HG02840 (cell line): ENCODE measurements around the gene CNDP2.
"Not testable (repeated sequence)": the region's sequence is repeated elsewhere in the genome, so short reads cannot be mapped to it uniquely, and the experiment has no call there.

ENCODE experiments used
- ATAC-seq: cut with Tn5 transposase; IDR thresholded peaks from one replicate; pipeline ENCODE4 v1.9.1; 2021; ENCODE audit warnings: mild to moderate bottlenecking, moderate library complexity, moderate number of reproducible peaks; ENCODE audit not compliant: unreplicated experiment, low FRiP score

CNDP2 gene

GRCh38 chr18:74562131-74562730 lies 66.1 kb downstream of the CNDP2 start:
- ATAC-seq: no peak

- ATAC-seq: no peak
Observed at GRCh38 chr18:74562775-74563174, 66.6 kb downstream of the CNDP2 start.

GRCh38 chr18:74563999-74564398 lies 67.8 kb downstream of the CNDP2 start:
- no peak for ATAC-seq

- ATAC-seq: not testable (repeated sequence)
Observed at GRCh38 chr18:74565164-74565563, 69.0 kb downstream of the CNDP2 start.

GRCh38 chr18:74565993-74566392 lies 69.8 kb downstream of the CNDP2 start:
- not testable (repeated sequence) for ATAC-seq

- ATAC-seq: no peak
Observed at GRCh38 chr18:74567822-74568221, 71.7 kb downstream of the CNDP2 start.

GRCh38 chr18:74569401-74569800 lies 73.2 kb downstream of the CNDP2 start:
- no peak for ATAC-seq

- ATAC-seq: no peak
Observed at GRCh38 chr18:74570266-74570665, 74.1 kb downstream of the CNDP2 start.

GRCh38 chr18:74571895-74572680 lies 75.9 kb downstream of the CNDP2 start:
- no peak for ATAC-seq

- ATAC-seq: no peak
Observed at GRCh38 chr18:74573053-74573452, 76.9 kb downstream of the CNDP2 start.
